GM19324 (cell line): ENCODE data around the gene RRBP1.

ENCODE experiments used
- ATAC-seq: cut with Tn5 transposase; IDR thresholded peaks from one replicate; pipeline ENCODE4 v1.9.1; 2021; ENCODE audit warnings: mild to moderate bottlenecking, moderate library complexity; ENCODE audit not compliant: unreplicated experiment, low FRiP score

Gene RRBP1

GRCh38 chr20:17637985-17638640, 43.9 kb downstream of the RRBP1 start:
- ATAC-seq: no peak

DNA sequence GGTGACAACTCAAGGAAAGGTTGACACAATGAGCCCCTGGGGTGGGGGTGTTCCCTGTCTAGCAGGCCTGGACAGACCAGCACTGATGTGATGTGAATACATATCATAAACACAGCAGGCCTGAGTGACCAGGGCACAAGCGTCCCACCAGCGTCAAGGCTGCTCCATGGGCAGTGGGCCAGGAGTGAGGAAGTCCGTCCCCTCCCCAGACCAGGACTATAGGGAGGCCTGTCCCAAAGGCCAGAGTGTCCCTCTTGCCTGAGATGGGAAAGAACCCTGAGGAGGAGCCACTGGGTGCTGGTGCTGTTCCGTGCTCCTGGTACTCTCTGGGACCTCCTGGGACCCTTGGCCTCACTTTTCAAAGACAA, 44.6 kb downstream of the RRBP1 start:
- no peak for ATAC-seq

- ATAC-seq: no peak
Observed at GRCh38 chr20:17636523-17637412, 45.3 kb downstream of the RRBP1 start.

DNA sequence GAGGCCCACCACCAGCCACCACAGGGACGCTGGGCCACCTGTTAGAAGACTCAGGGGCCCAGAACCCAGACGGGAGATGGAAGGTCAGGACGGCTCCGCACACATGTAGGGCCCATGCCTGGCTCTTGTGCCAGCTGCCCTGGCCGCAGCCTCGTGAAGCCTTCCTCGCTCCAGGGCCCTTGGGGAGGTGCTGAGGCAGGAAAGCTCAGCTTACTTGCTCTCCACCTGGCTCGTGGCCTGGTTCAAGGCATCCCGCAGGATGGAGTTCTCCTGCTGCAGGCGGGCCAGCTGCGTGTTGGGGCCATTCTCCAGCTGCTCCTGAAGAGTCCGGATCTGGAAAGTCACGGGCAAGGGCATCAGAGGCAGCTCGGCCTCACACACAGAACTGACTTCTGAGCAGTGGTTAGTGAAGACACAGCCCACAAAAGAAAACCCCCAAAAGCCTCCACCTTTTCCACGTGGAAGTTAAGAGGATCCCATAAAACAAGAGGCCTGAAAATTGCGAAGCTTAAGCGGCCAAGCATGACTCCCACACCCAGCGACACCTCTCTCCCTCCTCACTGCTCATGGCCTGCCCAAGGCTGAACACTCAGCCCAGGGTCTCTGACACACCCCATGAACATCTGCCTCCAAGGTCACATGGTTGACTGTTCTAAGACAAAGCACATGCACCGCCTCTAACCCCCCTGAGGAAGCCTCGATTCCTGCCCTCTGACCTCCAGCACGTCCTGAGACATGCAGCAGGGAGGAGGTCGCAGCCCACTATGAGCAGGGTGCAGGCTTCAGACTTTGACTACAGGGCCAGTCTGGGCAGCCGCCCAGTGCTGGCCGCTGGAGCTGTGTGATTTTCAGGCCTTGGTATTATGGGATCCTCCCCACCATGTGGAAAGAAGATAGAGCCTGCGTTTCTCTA, 46.5 kb downstream of the RRBP1 start:
- no peak for ATAC-seq

GRCh38 chr20:17634661-17635331, 47.2 kb downstream of the RRBP1 start:
- ATAC-seq: no peak

- no peak for ATAC-seq
Observed at GRCh38 chr20:17633850-17634500, 48.1 kb downstream of the RRBP1 start.

DNA sequence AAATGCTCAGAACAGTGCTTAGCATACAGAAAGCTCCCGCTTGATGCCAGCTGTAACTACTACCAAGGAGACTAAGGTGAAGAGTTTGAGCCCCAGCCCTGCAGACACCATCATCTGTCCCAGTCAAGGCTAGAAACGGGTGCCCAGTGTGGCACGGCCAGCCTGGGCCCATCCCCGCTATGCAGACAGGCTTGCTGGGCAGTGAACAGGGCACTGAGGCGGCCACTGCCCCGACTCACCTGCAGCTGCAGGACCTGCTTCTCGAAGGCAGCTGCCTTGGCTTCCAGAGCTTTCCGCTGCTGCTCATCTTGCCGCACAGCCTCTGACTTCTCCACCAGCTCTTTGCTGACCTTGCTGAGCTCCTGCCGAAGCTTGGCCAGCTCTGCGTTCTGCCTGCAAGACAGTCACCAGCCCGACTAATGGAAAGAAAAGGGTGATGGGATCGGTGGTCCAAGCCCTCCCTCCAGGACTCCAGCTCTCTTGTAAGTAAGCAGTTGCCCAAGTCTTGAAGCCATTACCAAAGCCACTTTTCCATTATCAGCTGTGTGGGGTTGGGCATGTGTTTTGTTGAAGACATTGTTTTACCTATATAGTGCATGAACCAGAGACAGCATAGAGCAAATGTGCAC, 48.7 kb downstream of the RRBP1 start:
- no peak for ATAC-seq

- ATAC-seq: no peak
Observed at GRCh38 chr20:17631576-17632319, 50.3 kb downstream of the RRBP1 start.

DNA sequence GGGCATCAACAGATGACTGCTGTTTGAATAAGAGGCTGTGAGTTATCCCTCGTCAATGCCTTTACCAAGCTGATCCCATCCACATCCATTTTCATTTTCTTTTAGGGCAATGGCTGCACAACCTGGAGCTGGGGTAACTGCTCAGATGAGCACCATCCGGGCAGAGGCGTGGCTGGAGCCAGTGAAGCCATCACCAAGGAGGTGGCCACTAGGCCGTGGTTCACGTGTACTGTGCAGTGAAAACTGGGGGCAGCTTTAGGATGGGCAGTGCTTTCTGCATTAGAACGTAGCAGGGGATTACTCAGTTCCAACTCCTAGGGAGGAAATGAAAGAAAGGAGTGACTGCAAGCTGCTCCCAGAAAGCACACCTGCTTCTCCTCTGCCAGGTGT, 51.2 kb downstream of the RRBP1 start:
- ATAC-seq: no peak

- no peak for ATAC-seq
Observed at GRCh38 chr20:17630151-17630805, 51.8 kb downstream of the RRBP1 start.

GRCh38 chr20:17629678-17630089, 52.4 kb downstream of the RRBP1 start:
- ATAC-seq: no peak

- no peak for ATAC-seq
Observed at GRCh38 chr20:17629025-17629424, 53.0 kb downstream of the RRBP1 start.

- no peak for ATAC-seq
Observed at GRCh38 chr20:17628101-17628841, 53.8 kb downstream of the RRBP1 start.

DNA sequence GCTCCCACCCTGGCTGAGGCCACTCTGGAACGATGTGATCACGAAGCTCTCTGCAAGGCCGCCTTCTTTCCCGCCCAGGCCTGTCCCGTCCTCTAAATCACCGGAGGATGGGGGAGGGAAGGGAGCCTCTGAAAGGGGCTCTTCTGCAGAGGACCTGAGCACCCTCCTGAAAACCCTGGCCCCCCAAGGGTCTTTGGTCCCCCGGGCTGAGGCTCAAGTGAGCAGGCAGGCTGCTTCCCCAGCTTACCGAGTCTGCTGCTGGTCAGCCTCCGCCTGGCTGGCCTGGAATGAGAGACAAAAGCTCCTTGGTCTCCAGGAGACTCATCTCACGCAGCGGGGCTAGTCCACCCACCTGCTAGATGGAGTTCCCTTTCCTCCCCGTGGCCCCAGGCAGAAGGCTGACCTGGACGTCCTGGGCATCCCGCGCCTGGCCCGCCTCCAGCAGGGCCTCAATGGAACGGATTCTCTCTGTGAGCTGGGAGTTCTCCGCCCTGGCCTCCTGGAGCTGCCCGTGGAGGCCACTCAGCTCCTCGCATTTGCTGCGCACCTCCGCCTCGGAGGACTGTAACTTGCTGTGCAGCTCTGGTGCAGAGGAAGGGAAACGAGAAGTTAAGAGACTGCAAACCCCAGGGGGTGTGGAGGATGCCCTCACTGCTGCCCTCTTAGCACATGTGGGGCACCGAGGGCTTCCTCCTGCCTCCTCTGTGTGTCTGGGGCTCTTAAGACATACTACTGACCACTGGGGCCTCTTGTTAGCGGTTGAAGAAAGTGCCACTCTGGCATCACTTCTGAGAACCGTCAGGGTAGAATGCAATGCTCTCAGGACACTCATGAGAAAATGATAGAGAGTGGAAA, 54.7 kb downstream of the RRBP1 start:
- no peak for ATAC-seq

DNA sequence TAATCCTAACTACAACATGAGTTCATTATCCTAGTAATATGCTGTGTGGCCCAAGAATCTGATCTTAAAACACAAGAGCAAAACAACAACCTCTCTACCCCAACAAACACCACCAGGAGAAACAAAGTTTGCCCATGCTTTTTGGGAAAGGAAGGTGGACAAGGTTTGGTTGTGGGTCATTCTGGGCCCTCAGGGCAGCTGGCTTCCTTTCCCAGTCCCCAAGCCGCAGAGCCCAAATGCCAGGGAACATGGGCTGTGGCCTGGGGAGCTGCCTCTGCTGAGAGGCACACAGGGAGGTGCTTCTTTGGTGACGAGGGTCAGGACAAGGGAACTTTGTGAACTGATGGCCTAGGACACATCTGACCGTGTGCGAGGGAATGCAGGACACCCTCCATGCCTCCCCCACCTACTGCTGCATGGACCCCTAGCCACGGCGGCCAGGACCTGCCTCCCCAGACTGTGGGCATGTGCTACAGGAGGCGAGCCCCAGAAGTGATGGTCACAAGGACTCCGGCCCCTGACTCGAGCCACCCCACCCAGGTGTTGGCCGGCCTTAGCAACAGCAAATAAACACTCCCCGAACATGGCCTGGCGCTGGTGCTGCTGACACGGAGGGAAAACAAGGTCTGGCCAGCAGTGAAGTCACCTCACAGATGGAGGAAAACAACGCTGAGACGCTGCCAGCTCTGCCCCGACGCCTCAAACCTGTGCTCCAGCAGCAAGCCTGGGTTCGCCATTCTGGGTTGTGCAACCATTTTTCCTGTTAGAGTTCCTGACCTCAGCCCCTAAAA, 55.6 kb downstream of the RRBP1 start:
- ATAC-seq: no peak
